Esophagus muscularis mucosa (tissue), 4 donors: ENCODE results near the gene HACE1. TPM values are rescaled to one million over a fixed set of nuclear protein-coding genes. Genes with fewer than 3 reads are reported as not detected.

Source experiments
- DNase-seq: peaks from one replicate; pipeline ENCODE4 v3.0.0-alpha.2; 2017; ENCODE audit errors: extremely low spot score
- H3K27ac ChIP-seq, 4 donors: fragments of 200-600 bp; sonication (generic); replicated peaks in 1 of 4; 1 replicate in 3 of 4; 2 replicates in 1 of 4; pipeline ENCODE4 v1.5.1; 2016 to 2019; ENCODE audit warnings: mild to moderate bottlenecking in 1 of 4
- H3K27me3 ChIP-seq, 4 donors: fragments of 200-600 bp; sonication (generic); one replicate each; pipeline versions ENCODE4 v1.5.1 to v1.6.0; 2016 to 2019
- H3K36me3 ChIP-seq, 4 donors: fragments of 200-600 bp; sonication (generic); one replicate each; pipeline ENCODE4 v1.5.1; 2016 to 2019
- H3K4me1 ChIP-seq, 4 donors: fragments of 200-600 bp; sonication (generic); one replicate each; pipeline ENCODE4 v1.5.1; 2016 to 2019
- H3K4me3 ChIP-seq, 4 donors: fragments of 200-600 bp; sonication (generic); 1 replicate in 2 of 4; 2 replicates in 2 of 4; pipeline ENCODE4 v1.5.1; 2016 to 2019; ENCODE audit warnings: mild to moderate bottlenecking in 4 of 4, moderate library complexity in 1 of 4
- H3K9me3 ChIP-seq, 4 donors: fragments of 200-600 bp; sonication (generic); 1 replicate in 3 of 4; 2 replicates in 1 of 4; pipeline ENCODE4 v1.5.1; 2016 to 2019
- CTCF ChIP-seq, 3 experiments: fragments of 200-600 bp in 2 of 3; fragments of 450-650 bp in 1 of 3; sonication (generic) in 2 of 3; IDR thresholded peaks; one replicate each; pipeline ENCODE4 v1.5.1; 2017 to 2019; ENCODE audit warnings: antibody characterized with exemption in 3 of 3, mild to moderate bottlenecking in 2 of 3, moderate library complexity in 1 of 3
- EP300 ChIP-seq: sonication (generic); formaldehyde crosslinking; IDR thresholded peaks from one replicate; pipeline ENCODE4 v1.6.1; 2017; ENCODE audit warnings: antibody characterized with exemption
- POLR2A ChIP-seq: fragments of 450-650 bp; IDR thresholded peaks from one replicate; pipeline ENCODE4 v1.6.1; 2017; ENCODE audit warnings: antibody characterized with exemption, moderate library complexity, mild to moderate bottlenecking, low read depth
- POLR2AphosphoS5 ChIP-seq, 2 donors: sonication (generic); formaldehyde crosslinking; IDR thresholded peaks; one replicate each; pipeline ENCODE4 v1.6.1; 2017; ENCODE audit warnings: antibody characterized with exemption in 2 of 2
- WGBS: methylation state at CpG from one replicate; pipeline ENCODE4 v1.1.5; 2018; 5-methylcytosine and 5-hydroxymethylcytosine counted together
- intact Hi-C: fragments of 100-400 bp; cut with DNase I; formaldehyde crosslinking; loops from one replicate; pipeline ENCODE4 v1.15.1; 2023
- total RNA-seq, 4 donors: library from RNA; depleted of rRNA; stranded (reverse); fragments of >200 nt; gene quantifications; one replicate each; pipeline versions ENCODE4 v1.1.0 to v1.2.1, GENCODE V29; 2016

HACE1 gene
- total RNA-seq, 4 donors from 2014 or later = 11.4 to 21.5 (median 18.7) TPM

- DNase-seq = no peak
- H3K27ac ChIP-seq = no peak overlapping the region
- peaks cover 0 to 24% (median 2%) of the 10 kb centered on the region in 4 donors for H3K36me3 ChIP-seq
- no peaks in the 10 kb centered on the region for H3K4me1 ChIP-seq
- intact Hi-C loops = no loop called here
- no peak overlapping the region for H3K4me3 ChIP-seq
- H3K27me3 ChIP-seq = no peaks in the 10 kb centered on the region
- TF ChIP-seq CTCF (IDR thresholded peaks at IDR 0.05) = no peak
- no peak for TF ChIP-seq POLR2A
- TF ChIP-seq POLR2AphosphoS5 (IDR thresholded peaks at IDR 0.05) = no peak
- TF ChIP-seq EP300 = no peak
- no peaks in the 10 kb centered on the region for H3K9me3 ChIP-seq
These were observed 130.3 kb downstream of the HACE1 start for GRCh38 chr6:104729433-104729832.

GRCh38 chr6:104728448-104728847 lies 131.3 kb downstream of the HACE1 start:
- intact Hi-C loops = no loop called here
- Histone ChIP-seq H3K4me1 (no peaks in the 10 kb centered on the region), H3K4me3 (no peak overlapping the region), H3K9me3 (no peaks in the 10 kb centered on the region), H3K27ac (no peak overlapping the region), H3K36me3 (peaks cover 0 to 20% (median under 1%) of the 10 kb centered on the region in 4 donors), H3K27me3 (no peaks in the 10 kb centered on the region)
- no peak for DNase-seq
- TF ChIP-seq POLR2A (no peak), POLR2AphosphoS5 (IDR thresholded peaks at IDR 0.05) (no peak), CTCF (IDR thresholded peaks at IDR 0.05) (no peak), EP300 (no peak)
- WGBS = 53% methylated on average over 4 of the region's 4 CpGs

- 92% methylated on average over 1 of the region's 1 CpG for WGBS
These were observed 141.0 kb downstream of the HACE1 start for GRCh38 chr6:104718672-104719071.

GRCh38 chr6:104716858-104717257 lies 142.9 kb downstream of the HACE1 start:
- H3K27me3 ChIP-seq = no peaks in the 10 kb centered on the region
- no peaks in the 10 kb centered on the region for H3K9me3 ChIP-seq
- no peaks in the 10 kb centered on the region for H3K4me1 ChIP-seq
- intact Hi-C loops = no loop called here
- H3K4me3 ChIP-seq = no peak overlapping the region
- H3K36me3 ChIP-seq = no peaks in the 10 kb centered on the region
- no peak overlapping the region for H3K27ac ChIP-seq
- 91% methylated on average over 4 of the region's 4 CpGs for WGBS
- TF ChIP-seq POLR2A (no peak), CTCF (IDR thresholded peaks at IDR 0.05) (no peak), EP300 (no peak), POLR2AphosphoS5 (IDR thresholded peaks at IDR 0.05) (no peak)
- DNase-seq = no peak

More at GRCh38 chr6:104718672-104719071, 141.0 kb downstream of the HACE1 start:
- no peak for DNase-seq
- no peaks in the 10 kb centered on the region for H3K27me3 ChIP-seq
- H3K36me3 ChIP-seq = no peaks in the 10 kb centered on the region
- no peak overlapping the region for H3K27ac ChIP-seq
- intact Hi-C loops = no loop called here
- TF ChIP-seq POLR2AphosphoS5 (IDR thresholded peaks at IDR 0.05) (no peak), EP300 (no peak), POLR2A (no peak), CTCF (IDR thresholded peaks at IDR 0.05) (no peak)
- H3K9me3 ChIP-seq = no peaks in the 10 kb centered on the region
- no peak overlapping the region for H3K4me3 ChIP-seq
- H3K4me1 ChIP-seq = no peaks in the 10 kb centered on the region

GRCh38 chr6:104714796-104715195 lies 144.9 kb downstream of the HACE1 start:
- no peaks in the 10 kb centered on the region for H3K9me3 ChIP-seq
- no peaks in the 10 kb centered on the region for H3K36me3 ChIP-seq
- DNase-seq = no peak
- intact Hi-C loops = no loop called here
- H3K27ac ChIP-seq = no peak overlapping the region
- H3K27me3 ChIP-seq = no peaks in the 10 kb centered on the region
- TF ChIP-seq CTCF (IDR thresholded peaks at IDR 0.05) (no peak), POLR2AphosphoS5 (IDR thresholded peaks at IDR 0.05) (no peak), EP300 (no peak), POLR2A (no peak)
- no peaks in the 10 kb centered on the region for H3K4me1 ChIP-seq
- WGBS = 85% methylated on average over 3 of the region's 3 CpGs
- H3K4me3 ChIP-seq = no peak overlapping the region
